ENCODE results near the gene NOSIP.

NOSIP gene

GRCh38 chr19:49542446-49542845 lies 37.9 kb downstream of the NOSIP start:
- no peak for DNase-seq

DNA sequence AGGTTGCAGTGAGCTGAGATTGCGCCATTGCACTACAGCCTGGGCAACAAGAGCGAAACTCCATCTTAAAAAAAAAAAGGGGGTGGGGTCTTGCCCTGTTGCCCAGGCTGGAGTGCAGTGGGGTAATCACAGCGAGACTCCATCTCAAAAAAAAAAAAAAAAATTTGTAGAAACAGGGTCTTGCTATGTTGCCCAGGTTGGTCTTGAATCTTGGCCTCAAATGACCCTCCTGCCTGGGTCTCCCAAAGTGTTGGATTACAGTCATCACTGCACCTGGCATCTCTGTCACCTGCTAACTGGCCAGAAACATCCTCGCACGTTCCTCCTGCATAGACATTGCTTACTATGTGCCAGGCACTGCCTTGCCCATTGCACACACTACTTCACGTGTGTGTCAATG lies 38.4 kb downstream of the NOSIP start:
- no peak for DNase-seq

GRCh38 chr19:49539192-49539952 lies 41.0 kb downstream of the NOSIP start:
- no peak for DNase-seq

DNA sequence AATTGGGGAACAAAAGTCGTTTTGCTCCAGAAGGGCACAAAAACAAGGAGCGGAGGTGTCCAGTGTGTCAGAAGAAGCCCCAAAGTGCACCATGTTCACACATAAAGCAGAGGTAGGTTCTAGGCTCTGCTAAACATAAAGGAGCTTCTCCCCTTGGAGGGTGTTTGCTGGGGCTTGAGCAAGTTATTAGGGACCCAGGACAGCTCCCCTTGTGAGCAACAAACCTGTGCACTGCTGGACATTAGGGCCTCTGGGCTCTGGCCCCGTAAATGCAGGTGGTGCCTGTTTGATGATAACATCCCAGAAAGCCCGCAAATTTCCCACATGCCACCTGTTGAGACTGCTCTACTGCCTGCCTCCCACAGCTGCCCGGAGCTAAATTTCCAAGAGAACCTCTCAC lies 41.7 kb downstream of the NOSIP start:
- DNase-seq: no peak

GRCh38 chr19:49536921-49537462 lies 43.4 kb downstream of the NOSIP start:
- no peak for DNase-seq

- peak; percentile 54 for DNase-seq
Measured at GRCh38 chr19:49534632-49535385, 45.5 kb downstream of the NOSIP start.

DNA sequence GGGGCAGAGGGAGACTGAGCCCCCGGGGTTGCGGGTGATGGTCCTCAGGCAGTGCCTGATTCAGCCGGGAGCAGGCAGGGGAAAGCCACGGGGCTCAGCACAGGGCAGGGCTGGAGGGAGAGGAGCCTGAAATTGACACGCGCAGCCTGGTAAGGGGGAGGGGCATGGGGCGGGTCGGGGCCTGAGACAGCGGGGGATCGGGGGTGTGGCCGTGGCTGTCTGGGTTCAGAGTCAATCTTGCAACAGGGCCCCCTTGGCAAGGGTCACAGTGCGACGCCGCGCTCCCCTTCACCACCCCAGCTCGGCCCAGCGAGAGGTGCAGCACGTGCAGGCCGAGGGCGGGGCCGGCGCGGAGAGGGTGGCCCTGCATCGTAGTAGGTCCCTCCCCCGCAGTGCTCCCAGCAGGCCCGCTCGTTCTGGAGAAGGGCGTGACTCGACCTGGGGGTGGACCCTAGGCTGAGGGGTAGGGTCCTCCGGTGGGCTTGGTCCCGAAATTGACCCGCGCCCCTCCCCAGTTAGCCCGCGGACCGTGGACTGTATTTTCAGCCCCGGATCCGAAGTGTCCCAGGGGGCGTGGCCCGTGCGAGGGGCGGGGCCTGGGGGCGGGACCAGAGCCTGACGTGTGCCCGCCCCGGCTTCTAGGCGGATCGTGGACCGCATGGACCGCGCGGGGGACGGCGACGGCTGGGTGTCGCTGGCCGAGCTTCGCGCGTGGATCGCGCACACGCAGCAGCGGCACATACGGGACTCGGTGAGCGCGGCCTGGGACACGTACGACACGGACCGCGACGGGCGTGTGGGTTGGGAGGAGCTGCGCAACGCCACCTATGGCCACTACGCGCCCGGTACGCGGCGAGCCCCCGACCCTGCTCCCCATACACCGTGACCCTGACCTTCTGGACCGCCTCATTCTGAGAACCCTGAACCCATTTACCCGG lies 46.5 kb downstream of the NOSIP start:
- DNase-seq: peak; percentile 42

- DNase-seq: no peak
Measured at GRCh38 chr19:49530708-49531107, 49.6 kb downstream of the NOSIP start.

DNA sequence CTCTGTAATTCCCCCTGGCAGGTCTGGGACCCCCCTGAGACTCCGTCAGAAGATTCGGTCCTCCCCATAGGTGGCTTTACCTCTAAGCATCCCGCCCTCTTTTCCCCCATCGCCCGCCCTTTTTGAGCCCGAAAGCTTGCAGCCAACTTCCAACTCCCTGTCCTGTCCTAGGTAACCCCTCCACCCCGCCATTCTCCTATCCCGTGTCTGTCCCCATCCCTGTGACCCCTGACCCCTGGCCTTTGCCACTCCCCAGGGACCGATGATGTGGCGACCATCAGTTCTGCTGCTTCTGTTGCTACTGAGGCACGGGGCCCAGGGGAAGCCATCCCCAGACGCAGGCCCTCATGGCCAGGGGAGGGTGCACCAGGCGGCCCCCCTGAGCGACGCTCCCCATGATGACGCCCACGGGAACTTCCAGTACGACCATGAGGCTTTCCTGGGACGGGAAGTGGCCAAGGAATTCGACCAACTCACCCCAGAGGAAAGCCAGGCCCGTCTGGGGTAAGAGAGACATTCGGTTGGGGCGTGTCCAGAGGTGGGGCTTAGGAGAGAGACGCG lies 52.1 kb downstream of the NOSIP start:
- DNase-seq: no peak

DNA sequence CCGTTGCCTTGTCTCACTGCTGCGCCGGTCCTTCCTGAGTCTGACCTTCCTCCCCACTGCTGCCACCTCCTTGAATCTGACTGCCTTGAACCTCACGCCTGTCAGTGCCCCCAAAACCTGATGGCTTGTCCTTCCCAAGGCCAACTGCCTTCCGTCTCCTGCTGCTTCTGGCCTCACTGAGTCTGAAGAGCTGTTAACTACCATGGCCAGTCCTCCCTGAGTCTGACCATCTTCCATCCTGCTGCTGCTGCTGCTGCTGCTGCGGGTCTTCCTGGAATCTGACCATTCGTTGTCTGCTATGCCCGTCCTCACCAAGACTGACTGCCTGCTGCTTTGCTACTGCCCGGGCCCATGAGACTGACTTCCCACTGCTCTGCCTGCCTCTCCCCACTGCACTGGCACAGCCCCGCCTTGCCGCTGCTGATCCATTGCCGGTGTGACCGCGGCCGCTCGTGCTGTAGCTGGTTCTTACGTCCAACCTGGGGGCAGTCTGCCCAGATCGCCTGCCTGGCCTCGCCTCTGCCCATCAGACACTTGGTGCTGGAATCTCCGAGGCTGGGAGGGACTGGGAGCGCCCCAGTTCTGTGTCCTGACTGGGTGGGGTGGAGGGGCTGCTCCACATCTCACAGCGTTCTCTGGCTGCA lies 55.4 kb downstream of the NOSIP start:
- no peak for DNase-seq

DNA sequence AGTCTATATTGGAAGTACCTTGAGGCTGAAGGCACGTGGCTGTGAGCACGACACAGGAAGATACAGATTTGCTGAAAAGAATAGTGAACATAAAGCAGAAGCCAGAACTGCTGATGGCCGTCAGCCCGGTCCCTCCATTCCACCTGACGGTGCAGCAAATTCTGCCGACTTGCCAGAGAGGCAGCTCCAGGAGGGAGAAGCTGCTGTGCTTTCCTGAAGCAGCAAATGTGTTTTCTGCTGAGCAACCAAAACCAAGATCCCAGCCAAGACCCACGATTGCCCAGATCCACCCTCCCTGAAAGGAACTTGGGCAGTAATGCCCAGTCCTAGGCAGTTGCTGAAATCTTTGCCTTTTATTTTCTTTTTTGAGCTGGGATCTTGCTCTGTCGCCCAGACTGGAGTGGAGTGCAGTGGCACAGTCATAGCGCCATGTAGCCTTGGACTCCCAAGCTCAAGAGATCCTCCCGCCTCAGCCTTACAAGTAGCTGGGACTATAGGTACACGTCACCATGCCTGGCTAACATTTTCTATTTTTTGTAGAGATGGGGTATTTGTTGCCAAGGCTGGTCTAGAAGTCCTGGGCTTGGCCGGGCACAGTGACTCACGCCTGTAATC lies 59.5 kb downstream of the NOSIP start:
- no peak for DNase-seq

- DNase-seq: no peak
Measured at GRCh38 chr19:49518033-49518432, 62.3 kb downstream of the NOSIP start.

DNA sequence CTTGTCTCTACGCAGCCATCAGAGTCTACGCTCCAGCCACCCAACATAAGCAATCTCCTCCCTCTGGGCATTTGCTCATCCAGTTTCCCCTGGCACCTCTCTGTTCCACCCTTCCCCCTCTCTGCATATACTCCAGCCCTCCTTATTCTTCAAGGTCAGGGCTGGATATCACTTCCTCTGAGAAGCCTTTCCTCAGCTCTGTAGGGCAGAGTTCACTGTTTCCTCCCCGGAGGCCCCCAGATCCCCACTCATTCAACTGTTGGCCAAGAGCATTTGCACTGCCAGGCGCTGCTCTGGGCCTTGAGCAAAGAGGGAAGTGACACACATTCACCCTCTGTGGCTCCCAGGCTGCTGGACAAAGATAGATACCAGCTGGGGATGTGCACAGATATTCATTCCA lies 64.6 kb downstream of the NOSIP start:
- peak; percentile 67 for DNase-seq

- no peak for DNase-seq
Measured at GRCh38 chr19:49514151-49514550, 66.2 kb downstream of the NOSIP start.

DNA sequence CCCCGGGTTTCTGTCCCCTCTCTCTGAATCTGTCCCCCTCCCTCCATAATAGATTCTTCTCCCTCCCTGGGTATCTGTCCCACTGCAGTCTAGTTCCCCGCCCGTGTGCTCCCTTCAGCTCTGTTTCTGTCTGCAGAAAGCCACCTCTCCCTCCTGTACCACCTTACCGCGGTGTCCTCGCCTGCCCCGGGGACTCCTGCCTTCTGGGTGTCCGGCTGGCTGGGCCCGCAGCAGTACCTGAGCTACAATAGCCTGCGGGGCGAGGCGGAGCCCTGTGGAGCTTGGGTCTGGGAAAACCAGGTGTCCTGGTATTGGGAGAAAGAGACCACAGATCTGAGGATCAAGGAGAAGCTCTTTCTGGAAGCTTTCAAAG lies 66.6 kb downstream of the NOSIP start:
- no peak for DNase-seq

GRCh38 chr19:49512970-49513745 lies 67.2 kb downstream of the NOSIP start:
- no peak for DNase-seq

- DNase-seq: no peak
Measured at GRCh38 chr19:49507803-49508494, 72.4 kb downstream of the NOSIP start.

DNA sequence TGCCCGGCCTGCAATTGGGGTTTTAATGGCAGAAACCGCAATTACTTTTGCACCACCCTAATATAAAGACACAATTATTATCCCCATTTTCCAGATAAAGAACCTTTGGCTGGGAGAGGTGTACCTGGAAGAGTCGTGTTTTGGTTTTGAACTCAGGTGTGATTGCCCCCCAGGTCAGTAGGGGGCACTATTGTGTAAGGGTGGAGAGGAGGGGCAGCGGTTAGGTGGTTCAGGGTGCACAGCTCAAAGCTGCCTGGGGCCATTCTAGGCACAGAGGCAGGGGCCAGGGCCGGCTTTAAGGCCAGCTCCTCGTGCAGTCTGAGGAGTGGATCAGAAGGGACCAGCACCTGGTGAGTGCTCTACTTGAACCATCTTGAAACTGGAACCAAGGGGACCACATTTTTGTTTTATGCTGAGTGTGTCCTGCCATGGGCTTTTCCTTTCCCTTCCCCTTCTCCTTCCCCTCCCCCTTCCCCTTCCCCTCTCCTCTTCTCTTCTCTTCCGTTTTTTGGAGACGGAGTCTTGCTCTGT lies 73.7 kb downstream of the NOSIP start:
- peak; percentile 58 for DNase-seq

Data from GDM1 (cell line).